HG03469 (cell line): ENCODE measurements around the gene DCD.
"Not testable (repeated sequence)": the region's sequence is repeated elsewhere in the genome, so short reads cannot be mapped to it uniquely, and the experiment has no call there.

Source experiments
- ATAC-seq: cut with Tn5 transposase; IDR thresholded peaks from one replicate; pipeline ENCODE4 v1.9.1; 2021; ENCODE audit warnings: mild to moderate bottlenecking, moderate library complexity, moderate number of reproducible peaks; ENCODE audit not compliant: unreplicated experiment

The DCD gene

DNA sequence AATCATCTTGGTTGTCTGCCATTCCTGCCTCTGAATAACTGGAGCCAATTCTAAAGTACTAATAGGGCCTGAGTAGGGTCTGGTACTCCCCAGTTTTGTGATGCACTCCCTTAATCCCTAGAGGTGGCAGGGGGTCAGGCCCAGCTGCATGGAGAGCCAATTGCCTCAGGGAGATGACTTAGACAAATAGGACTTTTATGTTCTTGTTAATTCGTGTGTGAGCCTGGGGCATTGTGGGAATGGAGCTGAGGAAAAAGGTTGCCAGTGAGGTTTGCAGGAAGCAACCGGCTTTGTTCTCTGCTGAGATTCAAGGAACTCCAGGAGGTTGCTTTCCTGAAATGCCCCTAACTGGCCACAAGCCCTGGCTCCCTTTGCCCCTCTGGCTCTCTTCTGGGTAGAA lies 6.8 kb upstream of the DCD start:
- ATAC-seq, result no peak

DNA sequence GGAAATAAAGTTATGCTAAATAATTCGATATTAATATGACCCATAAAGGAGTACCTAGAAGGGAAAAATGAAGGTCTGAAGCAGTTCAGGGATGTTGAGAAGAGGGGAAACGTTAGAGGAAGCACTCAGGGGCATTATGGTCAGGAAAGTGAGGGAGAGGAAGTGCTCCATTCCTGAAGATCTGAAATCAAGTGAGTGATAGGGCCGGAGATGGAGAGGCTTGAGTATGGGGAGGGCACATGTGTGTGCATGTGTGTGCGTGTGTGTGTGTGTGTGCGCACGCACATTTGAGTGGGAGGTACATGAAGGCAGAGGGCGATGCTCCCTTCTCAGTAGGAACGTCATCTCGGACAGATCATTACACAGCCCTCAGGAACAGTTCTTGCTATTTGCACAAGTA lies 4.9 kb upstream of the DCD start:
- ATAC-seq, result no peak

DNA sequence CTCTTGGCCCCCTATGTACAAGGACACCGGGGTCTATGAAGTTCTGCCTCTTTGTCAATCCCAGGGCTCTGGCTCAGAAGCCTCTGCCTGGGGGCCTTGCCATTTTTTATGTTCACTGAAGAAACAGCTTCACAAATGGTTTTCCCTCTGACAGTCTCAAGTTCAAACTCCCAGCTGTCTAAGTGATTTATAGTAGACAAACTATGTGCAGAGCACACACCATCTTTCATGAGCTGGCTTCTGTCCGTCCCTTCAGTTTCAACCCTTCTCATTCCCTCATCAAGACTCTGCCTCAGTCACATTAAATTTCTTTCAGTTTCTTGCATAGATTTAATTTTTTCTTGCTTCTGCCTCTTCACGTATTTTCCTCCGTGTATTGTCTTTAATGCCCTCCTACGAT lies 2.7 kb upstream of the DCD start:
- ATAC-seq, result no peak

DNA sequence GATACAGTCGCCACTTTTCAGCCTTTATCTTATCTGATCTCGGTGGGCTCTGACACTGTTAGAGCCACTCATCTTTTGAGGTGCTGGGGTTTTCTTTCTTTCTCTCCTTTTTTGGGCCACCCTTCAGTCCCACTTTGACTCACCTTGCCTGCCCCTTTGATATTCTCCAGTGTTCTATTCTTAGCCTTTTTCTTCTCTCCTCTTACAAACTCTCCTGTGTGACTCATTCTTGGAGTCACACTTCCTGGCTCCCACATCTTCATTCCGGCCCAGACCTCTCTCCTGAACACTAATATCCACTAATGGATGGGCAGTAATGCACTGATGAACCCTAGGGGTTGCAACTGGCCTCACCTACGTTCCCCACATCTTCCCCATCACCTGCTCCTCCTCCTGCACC lies 2.2 kb upstream of the DCD start:
- no peak for ATAC-seq

DNA sequence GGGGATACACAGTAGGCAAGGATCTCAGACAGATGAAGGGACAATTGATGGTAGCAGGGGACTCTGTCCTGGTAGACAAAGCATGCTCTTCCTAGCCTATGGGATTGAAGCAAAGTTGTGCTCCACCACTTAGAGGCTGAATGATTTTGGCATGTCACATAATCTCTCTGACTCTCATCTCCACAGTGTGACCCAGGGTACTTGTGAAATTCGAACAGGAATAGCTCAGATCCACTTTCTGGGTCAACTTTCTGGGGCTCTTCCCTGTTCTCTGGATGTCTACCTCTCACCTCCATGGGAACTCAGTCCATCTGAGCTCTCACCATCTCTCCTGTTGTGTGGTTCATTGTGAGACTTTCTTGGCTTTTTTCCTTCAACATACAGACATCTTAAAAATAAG lies 1.7 kb upstream of the DCD start:
- ATAC-seq, result no peak

DNA sequence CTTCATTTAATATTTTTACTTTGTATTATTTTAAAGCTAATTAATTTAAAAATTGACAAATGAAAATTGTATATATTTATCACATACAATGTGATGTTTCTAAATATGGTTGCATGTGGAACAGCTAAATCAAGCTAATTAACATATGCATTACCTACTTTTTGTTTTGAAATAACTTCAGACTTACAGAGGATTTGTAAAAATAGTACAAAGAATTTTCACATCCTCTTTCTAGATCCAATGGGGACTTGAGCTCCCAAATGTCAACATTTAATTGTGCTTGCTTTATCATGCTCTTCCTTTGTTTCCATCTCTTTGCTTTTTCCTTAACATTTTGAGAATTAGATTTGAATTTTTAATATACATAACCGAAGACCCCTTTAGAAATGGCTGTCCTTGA lies 6.6 kb downstream of the DCD start:
- ATAC-seq, result no peak

DNA sequence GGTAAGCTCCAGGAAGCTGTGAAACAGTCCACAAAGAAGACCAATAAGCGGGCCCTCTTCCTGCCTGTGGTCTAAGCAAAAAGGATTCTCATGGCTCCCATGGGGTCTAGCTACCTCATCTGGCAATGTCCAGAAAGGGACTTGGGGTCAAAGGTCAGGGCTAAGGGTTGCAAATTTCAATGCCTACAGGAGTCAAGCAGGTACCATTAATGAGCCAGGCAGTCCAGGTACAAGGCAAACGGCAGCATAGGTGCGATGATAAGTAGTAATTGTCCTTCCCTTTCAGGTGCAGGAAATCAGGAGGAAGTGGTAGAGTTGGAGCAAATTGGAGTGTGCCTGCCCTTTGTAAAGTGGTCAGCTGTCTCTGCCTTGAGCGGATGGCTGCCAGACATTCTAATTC lies 7.1 kb downstream of the DCD start:
- no peak for ATAC-seq

DNA sequence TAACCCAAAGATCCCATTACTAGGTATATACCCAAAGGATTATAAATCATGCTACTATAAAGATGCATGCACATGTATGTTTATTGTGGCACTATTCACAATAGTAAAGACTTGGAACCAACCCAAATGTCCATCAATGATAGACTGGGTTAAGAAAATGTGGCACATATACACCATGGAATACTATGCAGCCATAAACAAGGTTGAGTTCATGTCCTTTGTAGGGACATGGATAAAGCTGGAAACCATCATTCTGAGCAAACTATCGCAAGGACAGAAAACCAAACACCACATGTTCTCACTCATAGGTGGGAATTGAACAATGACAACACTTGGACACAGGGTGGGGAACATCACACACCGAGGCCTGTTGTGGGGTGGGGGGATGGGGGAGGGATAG lies 9.1 kb downstream of the DCD start:
- not testable (repeated sequence) for ATAC-seq

DNA sequence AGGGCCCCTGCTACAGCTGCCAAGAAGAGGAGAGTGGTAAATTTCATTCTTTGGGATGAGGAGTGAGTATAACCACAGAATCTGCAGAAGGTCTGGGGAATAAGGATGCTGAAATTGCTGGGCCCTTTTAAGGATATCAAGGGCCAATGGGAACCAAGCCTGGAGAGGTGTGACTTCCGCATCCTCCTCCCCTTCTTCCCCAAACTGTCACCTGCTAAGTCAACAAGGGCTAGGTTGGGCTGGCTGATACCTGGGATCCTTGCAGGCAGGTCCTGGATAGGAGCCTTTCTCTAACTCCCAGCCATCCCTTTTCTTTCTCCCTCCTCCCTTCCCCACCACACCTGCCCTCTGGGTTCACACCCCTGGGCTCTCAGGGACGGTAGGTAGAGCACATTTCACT lies 13.4 kb downstream of the DCD start, which contains the start of gene LACRT:
Gene LACRT, minus strand, starts transcription at position 101 of the 400 bp plus-strand sequence. Its CDS starts 54 bp downstream, at position 47.
- no peak for ATAC-seq

DNA sequence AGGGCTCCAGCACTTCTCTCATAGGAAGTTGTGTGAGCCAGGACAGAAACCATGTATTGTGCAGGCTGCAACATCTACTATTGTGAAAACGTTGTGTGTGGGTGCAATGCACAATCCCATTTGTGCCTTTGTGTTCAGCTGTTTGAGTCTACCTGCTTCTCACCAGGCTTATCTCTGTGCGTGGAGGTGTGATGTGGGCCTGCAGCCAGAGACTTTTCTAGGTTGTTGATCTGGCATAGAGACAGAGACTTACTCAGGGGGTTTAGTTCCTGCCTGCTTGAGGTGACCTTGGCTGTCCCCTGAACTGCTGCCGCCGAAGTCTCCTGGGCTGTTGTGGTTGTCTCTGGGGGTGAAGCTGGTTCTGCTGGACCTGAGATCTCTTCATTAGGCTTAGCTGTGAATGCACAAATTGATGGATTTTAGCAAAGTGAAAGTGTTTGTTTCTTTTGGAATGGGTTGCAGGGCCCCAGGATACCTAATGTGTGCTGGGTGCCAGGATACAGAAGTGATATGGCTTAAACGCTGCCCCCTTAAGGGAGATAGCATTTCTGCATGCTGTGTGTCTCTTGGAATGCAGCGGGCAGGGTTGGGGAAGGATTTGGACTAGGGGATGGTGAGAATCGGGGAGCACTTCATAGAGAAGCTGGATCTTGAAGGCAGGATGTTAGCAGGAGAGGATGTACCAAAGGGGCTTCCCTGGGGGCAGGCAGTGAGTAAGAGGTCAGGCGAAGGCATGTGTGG lies 16.0 kb downstream of the DCD start:
- no peak for ATAC-seq

DNA sequence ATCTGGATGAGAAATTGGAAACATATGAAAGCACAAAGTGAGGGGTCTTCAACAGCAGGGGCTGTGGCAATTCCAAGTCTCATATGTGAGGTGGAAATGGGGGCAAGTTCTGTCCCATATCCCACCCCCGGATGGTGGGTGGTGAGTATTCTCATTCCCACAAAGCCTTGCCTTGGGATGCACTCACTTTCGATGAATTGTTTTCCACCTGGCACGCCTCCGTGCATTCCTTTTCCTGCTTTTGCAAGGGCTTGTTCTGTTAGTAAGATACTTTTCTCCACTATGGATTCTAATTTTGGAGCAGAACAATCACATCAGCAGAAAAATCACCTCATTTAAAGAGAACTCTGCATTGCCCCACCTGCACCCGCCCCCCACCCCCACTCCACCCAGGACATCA lies 16.6 kb downstream of the DCD start:
- ATAC-seq, result no peak

DNA sequence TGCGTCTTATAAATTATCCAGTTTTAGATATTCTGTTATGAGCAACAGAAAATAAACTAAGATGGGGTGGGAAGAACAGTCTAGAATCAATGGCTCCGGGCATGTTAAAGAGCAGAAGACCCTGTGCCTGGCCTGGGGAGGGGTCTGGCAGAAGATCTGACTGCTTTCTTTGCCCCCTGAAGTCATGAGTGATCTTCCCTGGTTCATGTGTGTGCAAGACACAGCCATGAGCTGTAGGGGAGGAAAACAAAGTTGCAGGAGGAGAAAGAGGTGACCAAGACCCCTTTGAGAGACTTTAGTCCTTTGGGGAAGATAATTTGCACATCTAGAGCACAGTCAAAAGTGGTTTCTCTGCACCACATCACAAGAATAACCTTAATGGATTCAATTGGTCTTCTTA lies 18.2 kb downstream of the DCD start:
- ATAC-seq, result no peak

DNA sequence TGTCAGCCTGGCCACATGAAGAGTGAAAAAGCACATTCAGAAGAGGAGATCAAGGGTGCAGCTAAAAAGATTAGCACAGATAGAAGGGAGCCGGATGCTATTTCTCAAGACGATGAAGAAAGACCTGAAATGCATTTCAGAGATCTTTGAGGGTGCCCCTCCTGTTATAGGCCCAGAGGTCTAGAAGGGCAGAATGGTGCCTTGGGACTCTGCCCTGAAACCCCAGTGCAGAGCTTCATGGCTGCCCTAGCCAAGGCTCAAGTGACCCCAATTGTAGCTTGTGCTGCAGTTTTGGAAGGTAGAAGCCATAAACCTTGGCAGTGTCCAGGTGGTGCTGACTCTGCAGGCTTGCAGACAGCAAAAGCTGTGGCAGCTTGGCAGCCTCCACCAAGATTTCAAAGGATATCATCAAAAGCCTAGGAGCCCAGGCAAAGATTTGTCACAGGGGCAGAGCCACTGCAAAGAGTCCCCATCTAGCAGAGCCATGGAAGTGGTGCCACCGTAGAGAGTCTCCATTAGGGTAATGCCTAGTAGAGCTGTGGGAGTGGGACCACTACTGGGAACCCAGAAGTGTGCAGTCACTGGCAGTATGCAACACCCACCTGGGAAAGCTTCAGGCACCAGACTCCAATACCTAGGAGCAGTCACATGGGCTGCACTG lies 19.8 kb downstream of the DCD start:
- ATAC-seq, result no peak

DNA sequence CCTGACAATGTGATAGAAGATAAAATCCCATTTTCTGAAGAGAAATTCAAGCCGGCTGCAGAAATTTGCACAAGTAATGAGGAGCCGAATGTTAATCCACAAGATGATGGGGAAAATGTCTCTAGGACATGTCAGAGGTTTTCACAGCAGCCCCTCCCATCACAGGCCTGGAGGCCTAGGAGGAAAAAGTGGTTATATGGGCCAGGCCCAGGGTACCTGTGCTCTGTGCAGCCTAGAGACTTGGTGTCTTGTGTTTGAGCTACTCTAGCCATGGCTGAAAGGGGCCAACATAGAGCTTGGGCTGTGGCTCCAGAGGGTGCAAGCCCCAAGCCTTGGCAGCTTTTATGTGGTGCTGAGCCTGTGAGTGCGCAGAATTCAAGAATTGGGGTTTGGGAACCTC lies 20.9 kb downstream of the DCD start:
- ATAC-seq, result no peak

DNA sequence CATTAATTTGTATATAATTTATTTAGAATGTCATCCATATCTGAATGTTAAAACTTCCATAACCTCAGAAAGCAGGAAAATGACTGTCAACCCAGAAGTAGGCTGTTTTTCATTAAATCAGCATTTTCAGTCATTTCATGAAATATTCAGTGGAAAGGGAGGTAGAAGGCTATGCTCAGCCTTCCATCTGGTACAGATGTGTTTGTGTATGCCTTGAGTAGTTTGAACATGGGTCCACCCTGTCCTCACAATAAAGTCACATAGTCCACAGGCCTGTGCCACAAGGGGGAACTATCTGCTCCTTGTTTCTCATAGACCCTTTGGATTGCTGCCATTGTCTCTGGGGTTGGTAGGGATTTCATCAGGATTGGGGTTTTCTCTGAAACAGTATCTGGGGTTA lies 22.6 kb downstream of the DCD start:
- no peak for ATAC-seq

DNA sequence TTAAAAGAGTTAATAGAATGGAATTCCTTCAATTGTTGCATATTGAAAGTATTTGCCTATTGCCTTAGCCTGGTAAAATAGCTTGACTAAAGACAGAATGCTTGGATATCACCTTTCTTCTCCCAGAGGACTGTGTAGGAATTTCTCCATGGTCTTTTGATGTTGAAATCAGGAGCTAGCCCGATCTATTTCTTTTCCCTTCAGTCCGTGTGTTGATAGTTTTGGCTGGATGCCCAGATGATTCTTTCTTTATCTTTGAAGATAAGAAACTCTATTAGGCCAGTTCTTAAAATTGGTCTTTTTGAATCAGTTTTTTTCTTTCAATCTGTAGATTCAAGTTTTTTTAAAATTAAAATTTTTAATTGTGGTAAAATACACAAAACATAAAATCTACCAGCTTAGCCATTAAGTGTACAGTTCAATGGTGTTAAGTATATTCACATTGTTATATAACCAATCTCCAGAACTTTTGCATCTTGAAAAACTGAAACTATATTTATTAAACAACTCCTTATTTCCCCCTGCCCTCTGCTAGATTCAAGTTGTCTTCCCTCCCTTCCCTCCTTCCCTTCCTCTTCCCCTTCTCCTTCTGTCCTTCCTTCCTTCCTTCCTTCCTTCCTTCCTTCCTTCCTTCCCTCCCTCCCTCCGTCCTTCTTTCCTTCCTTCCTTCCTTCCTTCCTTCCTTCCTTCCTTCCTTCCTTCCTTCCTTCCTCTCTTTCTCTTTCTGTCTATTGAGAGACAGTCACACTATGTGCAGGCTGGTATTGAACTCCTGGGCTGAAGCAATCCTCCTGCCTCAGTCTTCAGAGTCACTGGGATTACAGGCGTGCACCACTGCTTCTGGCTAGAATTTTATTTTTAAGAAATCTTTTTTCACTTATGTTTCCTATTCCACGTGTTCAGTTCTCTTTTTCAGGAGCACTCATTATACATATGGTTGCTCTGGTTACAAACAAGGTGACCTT lies 23.6 kb downstream of the DCD start:
- ATAC-seq, result no peak

DNA sequence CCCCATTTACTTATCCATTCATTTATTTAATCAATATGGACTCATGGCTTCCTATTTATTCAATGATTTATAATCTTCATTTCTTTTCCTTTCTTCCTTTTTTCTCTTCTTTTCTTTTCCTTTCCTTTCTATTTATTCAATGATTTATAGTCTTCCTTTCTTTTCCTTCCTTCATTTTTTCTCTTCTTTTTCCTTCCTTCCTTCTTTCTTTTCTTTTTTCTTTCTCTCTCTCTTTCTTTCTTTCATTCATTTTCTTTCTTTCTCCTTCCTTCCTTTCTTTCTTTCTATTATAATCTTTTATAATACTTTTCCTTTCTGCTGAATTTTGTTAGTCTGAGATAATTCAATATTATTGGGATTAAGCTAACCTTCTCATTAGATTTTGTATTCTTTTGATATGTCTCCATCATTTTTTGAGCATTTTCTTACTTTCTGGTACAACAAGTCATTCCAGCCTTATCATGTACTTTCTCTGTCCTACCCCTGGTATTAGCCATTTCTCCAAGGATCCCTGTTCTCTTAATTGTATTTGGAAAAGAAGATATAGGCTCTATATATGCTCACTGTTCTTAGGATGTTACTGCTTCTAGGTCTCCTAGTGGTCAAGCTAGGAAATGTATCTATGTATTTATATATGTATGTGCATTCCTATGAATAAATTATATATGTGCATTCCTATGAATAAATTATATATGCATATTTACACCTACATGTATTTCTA lies 25.5 kb downstream of the DCD start:
- no peak for ATAC-seq

DNA sequence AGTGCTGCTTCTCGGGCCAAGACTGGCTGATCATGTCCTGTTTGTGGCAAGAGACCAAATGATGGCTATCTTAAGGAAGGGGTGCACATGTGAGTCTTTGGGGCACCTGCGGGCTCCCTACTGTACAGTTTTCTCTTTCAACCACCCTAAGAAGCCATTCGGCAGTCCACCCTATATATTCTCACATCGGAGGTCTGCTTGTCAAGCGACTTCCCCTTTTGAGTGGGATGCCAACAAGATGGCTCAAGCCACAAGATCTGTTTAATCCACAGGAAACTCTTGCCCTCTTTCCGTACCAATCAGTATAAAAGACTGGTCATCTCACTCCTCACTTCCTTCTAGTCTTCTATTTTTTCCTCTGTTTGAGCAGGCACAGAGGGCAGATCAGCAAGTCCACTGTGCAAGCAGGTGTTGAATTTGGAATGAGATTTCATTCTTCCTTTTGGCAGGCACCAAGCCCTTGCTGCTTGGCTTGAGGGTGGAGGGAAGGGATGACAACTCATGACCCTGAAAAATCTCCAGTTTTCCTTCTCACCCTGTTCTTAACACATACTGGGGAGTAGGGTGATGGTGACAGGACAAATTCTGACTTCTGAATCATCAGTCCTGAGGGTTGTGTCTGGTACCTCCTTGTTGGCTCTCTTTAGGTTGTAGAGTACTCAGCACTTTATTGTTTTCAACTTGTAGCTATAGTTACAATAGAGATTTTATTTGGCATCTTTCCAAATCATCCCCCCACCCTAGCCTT lies 31.1 kb downstream of the DCD start:
- no peak for ATAC-seq

DNA sequence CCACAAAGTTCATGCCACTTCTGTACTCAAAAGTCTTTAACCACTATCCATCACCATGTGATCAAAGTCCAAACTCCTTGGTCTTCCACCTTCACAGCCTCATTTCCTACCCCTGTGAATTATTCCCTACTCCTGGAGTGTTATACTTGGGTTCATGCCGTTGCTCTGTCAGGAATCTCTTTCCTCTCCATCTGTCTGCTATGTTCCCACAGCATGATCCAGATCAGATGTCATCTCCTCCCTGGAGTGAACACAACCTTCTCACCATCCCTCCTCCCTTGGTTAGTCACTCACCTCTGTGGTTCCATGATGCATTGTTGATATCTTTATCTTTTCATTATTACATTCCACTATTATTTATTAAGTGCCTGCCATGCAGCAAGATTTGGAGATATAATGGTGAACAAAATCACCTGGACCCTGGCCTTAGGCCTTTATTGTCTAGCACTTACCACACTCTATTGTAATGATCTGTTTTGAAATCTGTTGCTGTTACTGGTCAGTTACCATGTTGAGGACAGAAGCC lies 35.9 kb downstream of the DCD start:
- no peak for ATAC-seq

DNA sequence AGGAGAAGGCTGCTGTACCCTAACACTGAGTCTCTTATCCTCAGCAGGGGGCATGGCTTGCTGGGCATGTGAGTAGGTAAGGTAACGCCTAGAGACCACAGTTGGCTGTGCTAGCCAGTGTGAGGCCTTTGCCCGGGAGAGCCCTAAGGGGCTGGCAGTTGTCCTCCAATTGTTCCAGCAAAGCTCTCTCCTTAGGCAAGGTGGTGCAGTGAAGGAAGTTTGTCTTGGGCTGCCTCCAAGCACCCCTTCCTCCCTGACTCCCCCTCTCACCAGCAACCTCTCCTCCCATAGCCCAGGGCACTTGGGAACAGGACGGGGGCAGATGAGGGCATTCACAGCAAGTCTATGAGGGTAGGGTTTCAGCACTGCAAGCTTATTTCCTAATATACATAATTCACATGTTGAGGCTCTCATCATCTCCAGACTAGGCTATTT lies 36.4 kb downstream of the DCD start:
- no peak for ATAC-seq
